OCI-LY3 (cell line): ENCODE data around the gene DYRK1A.

Source experiments
- H2AFZ ChIP-seq: fragments of 200-600, 300-600 bp; shearing (Covaris generic); 2 replicates; pipeline ENCODE4 v1.6.0; 2014; ENCODE audit warnings: antibody characterized with exemption, low read depth, low read length
- H3K27ac ChIP-seq: fragments of 200-600, 300-600 bp; sonication (generic); 2 replicates; pipeline ENCODE4 v1.5.1; 2014; ENCODE audit warnings: mild to moderate bottlenecking, low read length, moderate library complexity, mixed read lengths
- H3K27me3 ChIP-seq: fragments of 200-600, 300-600 bp; sonication (generic); 2 replicates; pipeline ENCODE4 v1.6.1; 2014; ENCODE audit warnings: low read depth, low read length, mixed read lengths
- H3K36me3 ChIP-seq: fragments of 200-600, 300-600 bp; sonication (generic); replicated peaks from 2 replicates; pipeline ENCODE3; 2014; ENCODE audit warnings: low read depth, low read length, mixed read lengths
- H3K4me1 ChIP-seq: fragments of 300-600, 200-600 bp; sonication (generic); 2 replicates; pipeline ENCODE4 v1.6.1; 2014; ENCODE audit warnings: low read length, mixed read lengths
- H3K4me2 ChIP-seq: fragments of 200-600, 300-600 bp; sonication (generic); 2 replicates; pipeline ENCODE4 v1.6.1; 2014; ENCODE audit warnings: low read length, mixed read lengths
- H3K4me3 ChIP-seq: fragments of 300-600, 200-600 bp; sonication (generic); 2 replicates; pipeline ENCODE4 v1.5.1; 2014; ENCODE audit warnings: antibody characterized with exemption, mild to moderate bottlenecking, low read length, moderate library complexity
- H3K79me2 ChIP-seq: fragments of 300-600, 200-600 bp; shearing (Covaris generic); 2 replicates; pipeline ENCODE4 v1.6.1; 2014; ENCODE audit warnings: mild to moderate bottlenecking, low read length, mixed read lengths
- H3K9ac ChIP-seq: fragments of 300-600, 200-600 bp; shearing (Covaris generic); 2 replicates; pipeline ENCODE4 v1.6.0; 2014; ENCODE audit warnings: mild to moderate bottlenecking, low read length, moderate library complexity
- H3K9me3 ChIP-seq: fragments of 200-600, 300-600 bp; shearing (Covaris generic); 2 replicates; pipeline ENCODE4 v1.6.1; 2014; ENCODE audit warnings: low read length, mixed read lengths; ENCODE audit not compliant: insufficient read depth
- H4K20me1 ChIP-seq: fragments of 200-600, 300-600 bp; sonication (generic); 2 replicates; pipeline ENCODE4 v1.6.1; 2016; ENCODE audit warnings: low read length, mixed read lengths; ENCODE audit not compliant: insufficient read depth
- EZH2phosphoT487 ChIP-seq: fragments of 200-600 bp; shearing (Covaris generic); IDR thresholded peaks from 2 replicates; pipeline ENCODE4 v1.6.1; 2018; ENCODE audit warnings: antibody characterized with exemption, mixed run types, low read depth
- TF ChIP-seq, protein P1 (sequence below): fragments of 200-600, 300-600 bp; sonication (generic); IDR thresholded peaks from 2 replicates; pipeline ENCODE4 v1.5.1; 2014; ENCODE audit warnings: antibody characterized with exemption, low read length, low read depth

Gene DYRK1A

DNA sequence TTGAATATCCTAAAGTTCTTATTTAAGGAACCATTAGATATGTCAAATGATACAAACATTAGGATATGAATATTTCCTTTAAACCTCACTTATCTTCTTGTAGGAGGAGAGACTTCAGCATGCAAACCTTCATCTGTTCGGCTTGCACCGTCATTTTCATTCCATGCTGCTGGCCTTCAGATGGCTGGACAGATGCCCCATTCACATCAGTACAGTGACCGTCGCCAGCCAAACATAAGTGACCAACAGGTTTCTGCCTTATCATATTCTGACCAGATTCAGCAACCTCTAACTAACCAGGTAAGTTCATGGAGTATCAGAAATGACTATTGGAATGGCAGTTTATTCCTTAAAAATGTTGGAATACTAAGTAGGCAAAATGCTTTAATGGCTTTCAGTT, 106.0 kb downstream of the DYRK1A start:
- H3K9ac ChIP-seq = no peak overlapping the region
- no peaks in the 10 kb centered on the region for H3K9me3 ChIP-seq
- peaks cover 12% of the 10 kb centered on the region for H3K36me3 ChIP-seq
- H3K79me2 ChIP-seq = peaks cover 97% of the 10 kb centered on the region
- H4K20me1 ChIP-seq = peaks cover 79% of the 10 kb centered on the region
- H3K27ac ChIP-seq = no peak overlapping the region
- H3K4me1 ChIP-seq = no peaks in the 10 kb centered on the region
- TF ChIP-seq, protein P1, sequence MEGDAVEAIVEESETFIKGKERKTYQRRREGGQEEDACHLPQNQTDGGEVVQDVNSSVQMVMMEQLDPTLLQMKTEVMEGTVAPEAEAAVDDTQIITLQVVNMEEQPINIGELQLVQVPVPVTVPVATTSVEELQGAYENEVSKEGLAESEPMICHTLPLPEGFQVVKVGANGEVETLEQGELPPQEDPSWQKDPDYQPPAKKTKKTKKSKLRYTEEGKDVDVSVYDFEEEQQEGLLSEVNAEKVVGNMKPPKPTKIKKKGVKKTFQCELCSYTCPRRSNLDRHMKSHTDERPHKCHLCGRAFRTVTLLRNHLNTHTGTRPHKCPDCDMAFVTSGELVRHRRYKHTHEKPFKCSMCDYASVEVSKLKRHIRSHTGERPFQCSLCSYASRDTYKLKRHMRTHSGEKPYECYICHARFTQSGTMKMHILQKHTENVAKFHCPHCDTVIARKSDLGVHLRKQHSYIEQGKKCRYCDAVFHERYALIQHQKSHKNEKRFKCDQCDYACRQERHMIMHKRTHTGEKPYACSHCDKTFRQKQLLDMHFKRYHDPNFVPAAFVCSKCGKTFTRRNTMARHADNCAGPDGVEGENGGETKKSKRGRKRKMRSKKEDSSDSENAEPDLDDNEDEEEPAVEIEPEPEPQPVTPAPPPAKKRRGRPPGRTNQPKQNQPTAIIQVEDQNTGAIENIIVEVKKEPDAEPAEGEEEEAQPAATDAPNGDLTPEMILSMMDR = no peak
- no peak for TF ChIP-seq EZH2phosphoT487
- H3K4me3 ChIP-seq = no peak overlapping the region
- H2AFZ ChIP-seq = no peak overlapping the region
- H3K27me3 ChIP-seq = no peaks in the 10 kb centered on the region
- H3K4me2 ChIP-seq = no peak overlapping the region

DNA sequence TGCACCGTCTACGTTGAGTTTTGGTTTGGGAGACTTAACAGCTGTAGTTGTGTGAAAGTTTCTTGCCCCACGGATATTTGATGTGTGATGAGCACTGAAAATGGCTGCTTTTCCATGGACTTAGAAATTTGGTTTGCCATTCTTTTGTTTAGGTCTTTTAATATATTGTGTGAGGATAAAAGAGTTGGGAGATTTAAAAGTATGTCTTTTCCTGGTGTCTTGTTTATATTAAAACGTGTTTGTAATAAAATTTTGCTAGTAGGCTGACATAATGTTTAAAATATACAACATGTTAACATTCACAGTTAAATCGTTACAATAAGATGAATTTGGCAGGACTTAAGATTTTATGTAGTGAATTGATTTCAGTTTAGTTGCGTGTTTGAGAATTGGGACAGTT, 106.9 kb downstream of the DYRK1A start:
- peaks cover 7% of the 10 kb centered on the region for H3K36me3 ChIP-seq

DNA sequence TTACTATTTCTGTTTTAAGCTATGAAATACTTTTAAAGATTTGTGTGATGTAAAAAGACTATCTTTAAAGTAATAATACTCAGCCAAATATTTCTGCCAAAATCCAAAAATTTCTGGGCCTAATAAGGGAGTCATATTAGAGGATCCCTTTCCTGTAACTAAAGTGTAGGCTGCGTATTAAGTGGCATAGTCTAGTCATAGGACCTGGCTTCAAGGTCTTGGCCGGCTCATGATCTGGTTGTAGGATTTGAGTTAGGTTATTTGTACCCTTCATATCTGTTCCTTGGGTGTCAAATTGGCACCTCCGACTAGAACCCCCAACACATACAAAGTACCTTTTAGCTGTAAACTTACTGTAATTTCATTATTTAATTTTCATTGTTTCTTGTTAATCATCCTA, 107.8 kb downstream of the DYRK1A start:
- no peak overlapping the region for H3K9ac ChIP-seq
- H3K27ac ChIP-seq = no peak overlapping the region
- no peak for TF ChIP-seq EZH2phosphoT487
- TF ChIP-seq, protein P1 = no peak
- peaks cover 93% of the 10 kb centered on the region for H3K79me2 ChIP-seq
- no peak overlapping the region for H3K4me2 ChIP-seq
- H2AFZ ChIP-seq = no peak overlapping the region
- H3K36me3 ChIP-seq = no peaks in the 10 kb centered on the region
- H3K27me3 ChIP-seq = no peaks in the 10 kb centered on the region
- H3K4me1 ChIP-seq = no peaks in the 10 kb centered on the region
- no peak overlapping the region for H3K4me3 ChIP-seq
- peaks cover 67% of the 10 kb centered on the region for H4K20me1 ChIP-seq
- no peaks in the 10 kb centered on the region for H3K9me3 ChIP-seq

More for the DNA sequence above, 106.9 kb downstream of the DYRK1A start:
- Histone ChIP-seq H2AFZ (no peak overlapping the region), H3K9ac (no peak overlapping the region), H3K9me3 (no peaks in the 10 kb centered on the region), H3K27ac (no peak overlapping the region), H3K79me2 (peaks cover 94% of the 10 kb centered on the region), H3K4me1 (no peaks in the 10 kb centered on the region), H3K4me2 (no peak overlapping the region), H3K27me3 (no peaks in the 10 kb centered on the region), H3K4me3 (no peak overlapping the region), H4K20me1 (peaks cover 76% of the 10 kb centered on the region)
- TF ChIP-seq, protein P1 = no peak
- TF ChIP-seq EZH2phosphoT487 = no peak

DNA sequence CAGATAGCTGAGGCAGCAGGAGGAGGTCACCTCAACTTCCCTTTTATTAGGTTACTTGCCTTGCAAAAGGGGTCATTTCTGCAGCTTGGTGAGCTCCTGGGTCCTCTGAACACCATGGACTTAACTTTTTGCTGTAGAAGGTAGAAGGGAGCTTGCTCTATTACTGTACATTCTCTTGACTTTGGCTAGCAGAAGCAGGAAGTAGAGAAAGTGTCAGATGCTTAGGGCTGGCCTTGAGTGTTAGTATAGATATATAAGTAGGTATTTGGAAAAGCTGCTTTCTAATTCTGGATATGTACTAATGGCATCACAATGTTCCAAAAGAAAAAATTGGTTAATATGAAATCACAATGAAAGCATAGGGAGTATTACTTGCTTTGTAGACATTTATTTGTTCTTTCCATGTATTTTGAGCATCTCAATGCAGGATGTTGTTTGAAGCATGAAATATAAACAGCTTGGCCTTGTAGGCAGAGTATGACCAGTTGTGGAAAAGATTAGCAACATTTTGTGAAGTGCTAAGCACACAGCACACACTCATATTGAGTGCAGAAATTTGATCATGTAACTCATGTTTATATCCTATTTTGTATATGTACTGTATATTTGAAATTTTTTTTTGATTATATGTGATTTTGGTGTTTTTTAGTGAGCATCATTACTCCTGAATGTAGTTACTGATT, 108.8 kb downstream of the DYRK1A start:
- no peaks in the 10 kb centered on the region for H3K27me3 ChIP-seq
- no peak for TF ChIP-seq EZH2phosphoT487
- TF ChIP-seq, protein P1 = no peak
- no peak overlapping the region for H3K27ac ChIP-seq
- H2AFZ ChIP-seq = no peak overlapping the region
- no peak overlapping the region for H3K9ac ChIP-seq
- no peaks in the 10 kb centered on the region for H3K9me3 ChIP-seq
- peaks cover 83% of the 10 kb centered on the region for H3K79me2 ChIP-seq
- no peak overlapping the region for H3K4me2 ChIP-seq
- no peaks in the 10 kb centered on the region for H3K4me1 ChIP-seq
- H3K4me3 ChIP-seq = no peak overlapping the region
- peaks cover 4% of the 10 kb centered on the region for H3K36me3 ChIP-seq
- H4K20me1 ChIP-seq = peaks cover 61% of the 10 kb centered on the region
